ENCODE results near the gene PIGR. TPM values are rescaled to one million over a fixed set of nuclear protein-coding genes. Genes with fewer than 3 reads are reported as not detected.

PIGR gene
- total RNA-seq, 1 experiment from 2014 or later, result not detected

DNA sequence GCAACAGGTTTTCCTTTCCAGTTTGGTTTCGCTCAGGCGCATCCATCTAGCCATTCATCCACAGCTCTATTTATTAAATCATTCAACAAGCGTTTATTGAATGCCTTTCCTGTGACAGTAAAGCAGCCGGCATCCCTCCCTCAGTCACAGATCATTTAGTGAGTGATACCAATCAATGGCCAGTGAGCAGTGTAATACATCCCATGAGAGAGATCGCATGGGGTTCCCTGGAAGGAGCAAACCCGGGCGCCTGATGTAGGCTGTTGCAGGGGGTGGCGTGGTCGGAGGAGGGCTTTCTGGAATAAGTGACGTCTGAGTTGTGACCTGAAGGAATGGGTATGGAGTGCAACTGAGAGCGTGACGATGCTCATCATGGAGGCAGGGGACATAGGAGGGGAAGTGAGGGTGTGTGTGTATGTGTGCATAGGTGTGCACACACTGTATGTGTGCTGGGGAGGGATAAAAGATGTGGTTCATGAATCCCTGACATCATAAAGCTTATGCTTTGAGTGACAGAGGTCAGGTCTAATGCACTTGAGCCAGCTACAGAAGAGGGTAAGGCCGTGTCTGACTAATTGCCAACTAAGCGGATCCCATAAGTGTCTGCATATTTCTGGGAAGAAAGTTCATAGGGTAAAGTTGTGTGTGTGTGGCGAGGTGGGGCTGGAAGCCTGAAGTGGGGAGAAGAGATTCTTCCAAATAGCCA, 31.1 kb downstream of the PIGR start:
- no peak overlapping the region for H3K4ac ChIP-seq (ENCODE audit: low read depth, low read length)
- H4K8ac ChIP-seq (replicated peaks; ENCODE audit: insufficient read length, low read depth, low read length), result no peak overlapping the region
- Mint-ChIP-seq H3K27ac (no peak overlapping the region), H3K36me3 (ENCODE audit: insufficient read depth in 1 of 3, low read depth in 3 of 3) (no peaks in the 10 kb centered on the region), H3K27me3 (ENCODE audit: low read depth) (peaks cover 48% of the 10 kb centered on the region), H3K4me1 (peaks cover 0 to under 1% of the 10 kb centered on the region in 2 experiments; a peak in 1 of 4 replicates), H3K9me3 (no peaks in the 10 kb centered on the region; a peak in 1 of 5 replicates), H3K4me3 (no peak overlapping the region)
- H2BK120ac ChIP-seq (ENCODE audit: low read depth, low read length, poor library complexity, severe bottlenecking), result no peak overlapping the region
- H3K56ac ChIP-seq (ENCODE audit: insufficient read length, low read depth, low read length), result no peak overlapping the region
- TF ChIP-seq, protein P1, sequence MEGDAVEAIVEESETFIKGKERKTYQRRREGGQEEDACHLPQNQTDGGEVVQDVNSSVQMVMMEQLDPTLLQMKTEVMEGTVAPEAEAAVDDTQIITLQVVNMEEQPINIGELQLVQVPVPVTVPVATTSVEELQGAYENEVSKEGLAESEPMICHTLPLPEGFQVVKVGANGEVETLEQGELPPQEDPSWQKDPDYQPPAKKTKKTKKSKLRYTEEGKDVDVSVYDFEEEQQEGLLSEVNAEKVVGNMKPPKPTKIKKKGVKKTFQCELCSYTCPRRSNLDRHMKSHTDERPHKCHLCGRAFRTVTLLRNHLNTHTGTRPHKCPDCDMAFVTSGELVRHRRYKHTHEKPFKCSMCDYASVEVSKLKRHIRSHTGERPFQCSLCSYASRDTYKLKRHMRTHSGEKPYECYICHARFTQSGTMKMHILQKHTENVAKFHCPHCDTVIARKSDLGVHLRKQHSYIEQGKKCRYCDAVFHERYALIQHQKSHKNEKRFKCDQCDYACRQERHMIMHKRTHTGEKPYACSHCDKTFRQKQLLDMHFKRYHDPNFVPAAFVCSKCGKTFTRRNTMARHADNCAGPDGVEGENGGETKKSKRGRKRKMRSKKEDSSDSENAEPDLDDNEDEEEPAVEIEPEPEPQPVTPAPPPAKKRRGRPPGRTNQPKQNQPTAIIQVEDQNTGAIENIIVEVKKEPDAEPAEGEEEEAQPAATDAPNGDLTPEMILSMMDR (conservative IDR thresholded peaks at IDR 0.05), result no peak
- no peak overlapping the region for H2BK12ac ChIP-seq (ENCODE audit: insufficient read length, low read depth, low read length)
- no peak overlapping the region for H4K5ac ChIP-seq (ENCODE audit: insufficient read length, low read depth, low read length)
- no peak overlapping the region; the same call in 1 of the 2 replicates for H3K14ac ChIP-seq (ENCODE audit: insufficient read depth, low read length)
- H2AK5ac ChIP-seq (ENCODE audit: insufficient read length, low read length), result no peak overlapping the region
- no peak for DNase-seq
- no peak overlapping the region for H3T11ph ChIP-seq (ENCODE audit: low read length)
- no peak overlapping the region for H4K91ac ChIP-seq (ENCODE audit: insufficient read length, low read depth, low read length)
- no peak overlapping the region for H3K9ac ChIP-seq (ENCODE audit: extremely low read depth, insufficient read length, low read length)
- H2AFZ ChIP-seq (ENCODE audit: low read length), result no peak overlapping the region
- H2BK5ac ChIP-seq (ENCODE audit: insufficient read length, low read length), result no peak overlapping the region
- no peak overlapping the region for H2BK20ac ChIP-seq (ENCODE audit: low read depth, low read length, poor library complexity, severe bottlenecking)
- H3K27me3 ChIP-seq (ENCODE audit: insufficient read depth, low read length), result no peaks in the 10 kb centered on the region; the same call in 1 of the 2 replicates
- no peaks in the 10 kb centered on the region for H3K4me1 ChIP-seq (ENCODE audit: insufficient read depth, low read length)
- no peak overlapping the region for H3K4me2 ChIP-seq (ENCODE audit: insufficient read depth, insufficient read length, low read length)
- H3K79me1 ChIP-seq (ENCODE audit: insufficient read depth, low read depth, low read length, poor library complexity, severe bottlenecking), result no peaks in the 10 kb centered on the region
- no peaks in the 10 kb centered on the region for H3K79me2 ChIP-seq (ENCODE audit: insufficient read depth, low read length)
- no peaks in the 10 kb centered on the region for H3K9me3 ChIP-seq (ENCODE audit: control insufficient read depth, low read depth, low read length)
- H4K20me1 ChIP-seq (ENCODE audit: control insufficient read depth, insufficient read depth, insufficient read length), result no peaks in the 10 kb centered on the region
- no peak overlapping the region for H2BK15ac ChIP-seq (ENCODE audit: low read depth, low read length)
- no peak overlapping the region for H3K27ac ChIP-seq (ENCODE audit: insufficient read length, low read depth, low read length)
- no peak overlapping the region for H3K18ac ChIP-seq (ENCODE audit: insufficient read length, low read depth, low read length)
- WGBS (ENCODE audit: extremely low coverage, insufficient read length, low lambda C conversion rate), result no CpG with 5 or more reads among the region's 15 CpGs
- H3K23ac ChIP-seq (ENCODE audit: insufficient read length, low read depth, low read length), result no peak overlapping the region
- H3K23me2 ChIP-seq (ENCODE audit: insufficient read length, low read depth, low read length, poor library complexity, severe bottlenecking), result no peaks in the 10 kb centered on the region

Measured in H9 (cell line).